ENCODE results near the gene CKS1B.

The CKS1B gene

GRCh38 chr1:154945962-154946850, 28.3 kb upstream of the CKS1B start:
- DNase-seq, result no peak

GRCh38 chr1:154948079-154948478, 26.4 kb upstream of the CKS1B start:
- no peak for DNase-seq

GRCh38 chr1:154951901-154952657, 22.4 kb upstream of the CKS1B start:
- peak; percentile 83 for DNase-seq

GRCh38 chr1:154952664-154953063, 21.8 kb upstream of the CKS1B start:
- no peak for DNase-seq

- DNase-seq, result no peak
Observed at GRCh38 chr1:154953611-154954038, 20.9 kb upstream of the CKS1B start.

GRCh38 chr1:154954541-154954940, 19.9 kb upstream of the CKS1B start:
- no peak for DNase-seq

GRCh38 chr1:154955039-154955717, 19.3 kb upstream of the CKS1B start:
- peak; percentile 98 for DNase-seq

GRCh38 chr1:154955718-154956543, 18.6 kb upstream of the CKS1B start, which contains the start of gene PBXIP1:
TSS of gene PBXIP1 (minus strand) at chr1:154956099. CDS start at chr1:154953721, 2,378 bp downstream.
- peak; percentile 96 for DNase-seq

GRCh38 chr1:154956544-154956941, 17.9 kb upstream of the CKS1B start:
- no peak for DNase-seq

GRCh38 chr1:154957091-154957657, 17.3 kb upstream of the CKS1B start:
- no peak for DNase-seq

- no peak for DNase-seq
Observed at GRCh38 chr1:154958036-154958435, 16.4 kb upstream of the CKS1B start.

- DNase-seq, result no peak
Observed at GRCh38 chr1:154958681-154959425, 15.6 kb upstream of the CKS1B start.

GRCh38 chr1:154959426-154959780, 15.1 kb upstream of the CKS1B start:
- DNase-seq, result no peak

- no peak for DNase-seq
Observed at GRCh38 chr1:154960446-154961136, 13.9 kb upstream of the CKS1B start.

GRCh38 chr1:154961207-154962155, 13.0 kb upstream of the CKS1B start, which contains the start of gene PYGO2:
TSS of gene PYGO2 (minus strand) at chr1:154961782. CDS start at chr1:154961576, 206 bp downstream.
- DNase-seq, result peak; percentile 87

GRCh38 chr1:154962156-154962749, 12.2 kb upstream of the CKS1B start:
- DNase-seq, result peak; percentile 45

- no peak for DNase-seq
Observed at GRCh38 chr1:154962795-154963330, 11.6 kb upstream of the CKS1B start.

GRCh38 chr1:154963643-154964042, 10.8 kb upstream of the CKS1B start:
- DNase-seq, result no peak

GRCh38 chr1:154964359-154964758, 10.1 kb upstream of the CKS1B start:
- DNase-seq, result no peak
